ENCODE measurements around the gene ABCB11.
"Not testable (repeated sequence)": the region's sequence is repeated elsewhere in the genome, so short reads cannot be mapped to it uniquely, and the experiment has no call there.

The ABCB11 gene

DNA sequence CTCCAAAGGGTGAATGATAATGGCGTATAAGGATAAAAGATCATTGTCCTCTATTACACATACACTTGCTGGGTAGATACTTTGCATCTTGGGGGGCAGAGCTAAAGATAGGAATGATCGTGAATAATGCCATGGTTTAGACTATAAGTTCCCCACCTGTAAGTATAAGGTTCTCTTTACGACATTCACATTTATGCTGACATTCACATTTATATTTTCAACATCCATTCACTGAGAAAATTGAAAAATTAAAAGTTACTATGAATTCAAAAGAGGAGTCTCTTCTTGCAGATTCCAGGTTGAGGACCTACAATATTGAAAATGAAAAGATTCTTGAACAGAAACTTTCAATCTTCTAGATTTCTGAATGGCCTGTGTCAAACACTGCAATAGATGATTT is 138.8 kb downstream of the ABCB11 start:
- no peak for DNase-seq (ENCODE audit: low spot score)

DNA sequence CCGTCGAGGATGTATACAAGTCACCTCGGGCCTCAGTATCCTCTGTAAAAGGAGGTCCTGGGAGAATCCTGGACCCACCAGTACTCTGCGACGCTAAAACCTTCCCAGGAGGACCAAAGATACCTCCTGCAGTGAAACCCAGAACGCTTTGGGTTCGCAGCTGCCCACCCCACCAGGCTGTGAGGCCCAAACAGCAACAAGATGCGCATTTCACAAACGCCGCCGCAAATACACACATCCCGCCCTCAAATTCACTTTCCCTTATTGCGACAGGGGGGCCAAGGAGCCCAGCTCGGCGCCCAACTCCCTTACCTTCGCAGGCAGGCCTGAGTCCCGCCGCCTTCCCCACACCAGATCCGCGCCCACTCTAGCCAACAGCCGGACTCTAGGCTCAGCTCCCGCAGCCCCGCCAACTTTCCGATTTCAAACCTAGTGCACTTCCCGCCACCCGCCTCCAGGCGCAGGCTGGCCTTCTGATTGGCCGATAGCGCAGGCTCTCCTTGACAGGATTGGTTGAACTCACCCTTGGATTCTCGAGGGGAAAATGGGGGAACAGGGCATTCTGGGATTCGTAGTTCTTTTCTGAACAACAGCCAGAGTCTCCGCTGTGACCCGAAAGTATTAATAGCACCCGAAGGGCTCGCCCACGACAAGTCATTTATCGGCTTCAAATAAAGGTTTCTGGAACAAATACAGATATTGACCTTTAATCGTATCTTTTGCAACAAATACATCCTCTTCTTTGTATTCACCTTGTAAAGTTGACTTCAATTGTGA is 140.9 kb downstream of the ABCB11 start, which contains the start of gene SPC25:
TSS of gene SPC25 (minus strand) at position 425 of the 777 bp plus-strand sequence. CDS start 911 bp downstream, outside the sequence.
- DNase-seq (ENCODE audit: low spot score) = peak; percentile 95

GRCh38 chr2:168889635-168890005 is 141.5 kb downstream of the ABCB11 start:
- DNase-seq (ENCODE audit: low spot score) = no peak

DNA sequence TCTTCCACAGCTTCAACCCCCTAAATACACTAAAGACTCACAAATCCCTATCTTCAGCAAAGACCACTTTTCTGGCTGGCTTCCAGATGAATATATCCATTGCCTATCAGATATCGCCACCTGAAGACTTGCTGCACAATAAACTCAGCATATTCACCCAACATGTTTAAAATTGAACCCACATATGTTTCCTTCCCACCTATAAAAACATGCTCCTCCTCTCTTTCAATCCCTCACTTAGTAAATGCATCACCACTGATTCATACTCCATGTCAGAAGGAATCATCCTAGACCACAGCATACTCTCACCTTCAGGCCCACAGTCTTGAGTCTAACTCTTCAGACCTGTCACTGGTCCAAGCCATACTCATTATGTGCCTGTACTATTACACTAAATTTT is 146.1 kb downstream of the ABCB11 start:
- DNase-seq (ENCODE audit: low spot score) = no peak

DNA sequence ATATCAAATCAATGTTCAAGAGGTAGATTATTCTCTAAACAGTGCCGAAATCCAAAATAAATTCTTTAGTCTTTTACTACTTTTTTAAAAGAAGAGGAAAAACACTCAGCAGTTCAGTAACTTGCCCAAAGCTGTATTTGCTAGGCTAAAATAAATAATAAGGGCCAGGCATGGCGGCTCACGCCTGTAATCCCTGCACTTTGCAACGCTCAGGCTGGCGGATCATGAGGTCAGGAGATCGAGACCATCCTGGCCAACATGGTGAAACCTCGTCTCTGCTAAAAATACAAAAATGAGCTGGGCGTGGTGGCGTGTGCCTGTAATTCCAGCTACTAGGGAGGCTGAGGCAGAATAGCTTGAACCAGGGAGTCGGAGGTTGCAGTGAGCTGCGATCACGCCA is 149.0 kb downstream of the ABCB11 start:
- not testable (repeated sequence) for DNase-seq (ENCODE audit: low spot score)

- DNase-seq (ENCODE audit: low spot score) = no peak
Measured at GRCh38 chr2:168874368-168875054, 156.6 kb downstream of the ABCB11 start.

DNA sequence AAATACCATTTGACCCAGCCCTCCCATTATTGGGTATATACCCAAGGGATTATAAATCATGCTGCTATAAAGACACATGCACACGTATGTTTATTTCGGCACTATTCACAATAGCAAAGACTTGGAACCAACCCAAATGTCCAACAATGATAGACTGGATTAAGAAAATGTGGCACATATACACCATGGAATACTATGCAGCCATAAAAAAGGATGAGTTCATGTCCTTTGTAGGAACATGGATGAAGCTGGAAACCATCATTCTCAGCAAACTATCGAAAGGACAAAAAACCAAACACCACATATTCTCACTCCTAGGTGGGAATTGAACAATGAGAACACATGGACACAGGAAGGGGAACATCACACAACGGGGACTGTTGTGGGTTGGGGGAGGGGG is 160.3 kb downstream of the ABCB11 start:
- DNase-seq (ENCODE audit: low spot score) = not testable (repeated sequence)
